Caco-2 (cell line): Measurements from ENCODE around the gene BIRC3. TPM values are rescaled to one million over a fixed set of nuclear protein-coding genes. Genes with fewer than 3 reads are reported as not detected.

Source experiments
- BruUV-seq: library from RNA; stranded (reverse); fragments of 400-500 nt; replicated peaks from 2 replicates; lab custom pipeline; 2021; lab: Mats Ljungman, UMichigan
- CTCF ChIA-PET: fragments of 300-600 bp; sonication (Branson Sonifier 250); formaldehyde crosslinking; loops from one replicate; lab custom pipeline; 2022; ENCODE audit warnings: antibody characterized with exemption; lab: Charles Lee
- POLR2A ChIA-PET: fragments of 300-600 bp; sonication (Branson Sonifier 250); formaldehyde crosslinking; loops from one replicate; lab custom pipeline; 2022; ENCODE audit warnings: antibody characterized with exemption; lab: Charles Lee
- DNase-seq, 2 experiments: peaks; one replicate each; pipeline versions ENCODE4 v3.0.0 to v3.0.0-alpha.2; 2020 to 2022
- H3K27me3 ChIP-seq: replicated peaks from 2 replicates; pipeline ENCODE4 v1.6.0; 2011; ENCODE audit warnings: low read length; ENCODE audit not compliant: control insufficient read depth, insufficient read depth
- H3K36me3 ChIP-seq: 2 replicates; pipeline ENCODE4 v1.5.1; 2011; ENCODE audit warnings: low read length; ENCODE audit not compliant: control insufficient read depth, insufficient read depth
- H3K4me1 ChIP-seq: fragments of 250-450 bp; sonication (Bioruptor Pico); 2 replicates; pipeline ENCODE4 v1.5.1; 2020; ENCODE audit warnings: mild to moderate bottlenecking
- H3K4me3 ChIP-seq: 2 replicates; pipeline ENCODE4 v1.5.1; 2011; ENCODE audit warnings: low read depth, mild to moderate bottlenecking, control low read depth, low read length
- H3K9me3 ChIP-seq: fragments of 250-450 bp; sonication (Bioruptor Pico); 2 replicates; pipeline ENCODE4 v1.5.1; 2020; ENCODE audit warnings: mild to moderate bottlenecking, moderate library complexity
- H3K27ac Mint-ChIP-seq: one replicate; pipeline ENCODE4 v1.8.0; 2022; ENCODE audit warnings: mixed read lengths; ENCODE audit not compliant: unreplicated experiment
- H3K27me3 Mint-ChIP-seq: one replicate; pipeline ENCODE4 v1.8.0; 2022; ENCODE audit warnings: mixed read lengths; ENCODE audit not compliant: insufficient read depth, unreplicated experiment
- H3K36me3 Mint-ChIP-seq: one replicate; pipeline ENCODE4 v1.8.0; 2022; ENCODE audit warnings: mild to moderate bottlenecking, mixed read lengths; ENCODE audit not compliant: insufficient read depth, unreplicated experiment
- H3K4me1 Mint-ChIP-seq: one replicate; pipeline ENCODE4 v1.8.0; 2022; ENCODE audit warnings: low read depth, mixed read lengths; ENCODE audit not compliant: unreplicated experiment
- H3K4me3 Mint-ChIP-seq: one replicate; pipeline ENCODE4 v1.8.0; 2022; ENCODE audit warnings: mild to moderate bottlenecking, moderate library complexity, mixed read lengths; ENCODE audit not compliant: unreplicated experiment
- H3K9me3 Mint-ChIP-seq: one replicate; pipeline ENCODE4 v1.8.0; 2022; ENCODE audit warnings: mixed read lengths; ENCODE audit not compliant: unreplicated experiment
- CTCF ChIP-seq, 2 experiments: fragments of 200-600 bp in 1 of 2; IDR thresholded peaks; 1 replicate in 1 of 2; 2 replicates in 1 of 2; pipeline versions ENCODE4 v1.5.1 to v1.8.0; 2011 to 2022; ENCODE audit warnings: antibody characterized with exemption in 1 of 2, control low read depth in 1 of 2, inconsistent platforms in 1 of 2, low read depth in 1 of 2, low read length in 1 of 2, mild to moderate bottlenecking in 1 of 2, moderate library complexity in 1 of 2; ENCODE audit not compliant: insufficient read depth in 1 of 2, severe bottlenecking in 1 of 2, unreplicated experiment in 1 of 2
- intact Hi-C: fragments of 100-400 bp; cut with micrococcal nuclease; formaldehyde crosslinking; loops from one replicate; pipeline ENCODE4 v1.10.0; 2022; ENCODE audit not compliant: unreplicated experiment
- total RNA-seq: library from RNA; stranded (reverse); gene quantifications from 2 replicates; pipeline ENCODE4 v1.2.3, GENCODE V29; 2022

BIRC3 gene
- total RNA-seq, 1 experiment from 2014 or later: 1.4 TPM

GRCh38 chr11:102346456-102346747 is 29.1 kb downstream of the BIRC3 start:
- H3K4me1 Mint-ChIP-seq: peaks cover 8% of the 10 kb centered on the region
- peak overlapping the region; percentile 68 for H3K27ac Mint-ChIP-seq
- no peak for TF ChIP-seq CTCF (IDR thresholded peaks at IDR 0.05; ENCODE audit: insufficient read depth in 1 of 2, low read depth in 1 of 2, low read length in 1 of 2, severe bottlenecking in 1 of 2, unreplicated experiment in 1 of 2)
- Histone ChIP-seq H3K4me3 (peak overlapping the region; percentile 52), H3K9me3 (no peaks in the 10 kb centered on the region), H3K27me3 (no peaks in the 10 kb centered on the region), H3K4me1 (peaks cover 17% of the 10 kb centered on the region), H3K36me3 (peaks cover 2% of the 10 kb centered on the region; the same call in 1 of the 2 replicates)
- BruUV-seq: TSS peak; percentile 81
- H3K9me3 Mint-ChIP-seq: no peaks in the 10 kb centered on the region
- CTCF ChIA-PET: interaction anchor here (0.9 to 1.3 kb wide), 2 partner anchors 64 to 320 kb away, joined by 3 to 6 read pairs; no protein-coding TSS in a partner anchor
- H3K4me3 Mint-ChIP-seq: peak overlapping the region; percentile 93
- DNase-seq: no peak
- H3K27me3 Mint-ChIP-seq: no peaks in the 10 kb centered on the region
- H3K36me3 Mint-ChIP-seq: peaks cover 34% of the 10 kb centered on the region
- intact Hi-C loops: loop anchor here (1.0 to 5.0 kb wide), 5 partner anchors 106 to 434 kb away; partner anchors contain the start of genes TMEM123 and YAP1
- POLR2A ChIA-PET: no interaction called here

- Histone ChIP-seq H3K36me3 (peaks cover 2% of the 10 kb centered on the region; the same call in 1 of the 2 replicates), H3K4me1 (peaks cover 17% of the 10 kb centered on the region), H3K9me3 (no peaks in the 10 kb centered on the region), H3K27me3 (no peaks in the 10 kb centered on the region), H3K4me3 (peak within 1 kb of the TSS; percentile 52)
- Mint-ChIP-seq H3K36me3 (peaks cover 38% of the 10 kb centered on the region), H3K4me1 (peaks cover 8% of the 10 kb centered on the region), H3K9me3 (no peaks in the 10 kb centered on the region), H3K27ac (peak within 1 kb of the TSS; percentile 68), H3K27me3 (no peaks in the 10 kb centered on the region), H3K4me3 (peak within 1 kb of the TSS; percentile 93)
- peak; percentile 96 to 100 for DNase-seq
- intact Hi-C loops: loop anchor here (1.0 to 5.0 kb wide), 7 partner anchors 30 to 435 kb away; partner anchors contain the start of genes BIRC3, TMEM123 and YAP1
- BruUV-seq: no TSS peak
- ChIA-PET POLR2A (interaction anchor here (0.6 to 0.7 kb wide), 6 partner anchors 9 to 432 kb away, joined by 3 to 9 read pairs (median 6); no protein-coding TSS in a partner anchor), CTCF (interaction anchor here (0.5 to 1.3 kb wide), 6 partner anchors 43 to 320 kb away, joined by 3 to 7 read pairs (median 4); no protein-coding TSS in a partner anchor)
- peak; percentile 71 to 97 for TF ChIP-seq CTCF (IDR thresholded peaks at IDR 0.05; ENCODE audit: insufficient read depth in 1 of 2, low read depth in 1 of 2, low read length in 1 of 2, severe bottlenecking in 1 of 2, unreplicated experiment in 1 of 2)
These were observed 29.6 kb downstream of the BIRC3 start, which contains the start of gene BIRC2 for GRCh38 chr11:102346748-102347461. BIRC2 (plus strand) TSS chr11:102347214; CDS start chr11:102349855, 2,641 bp downstream.
